OCI-LY1 (cell line): ENCODE data around the gene WWC2.

Experiments
- H2AFZ ChIP-seq: fragments of 200-600 bp; sonication (generic), shearing (Covaris generic); 2 replicates; pipeline ENCODE4 v1.6.0; 2014; ENCODE audit warnings: antibody characterized with exemption, mild to moderate bottlenecking, low read length
- H3F3A ChIP-seq: fragments of 200-600 bp; sonication (generic), shearing (Covaris generic); 2 replicates; pipeline ENCODE4 v1.6.0; 2014; ENCODE audit warnings: mild to moderate bottlenecking, antibody characterized with exemption, low read length, moderate library complexity; ENCODE audit not compliant: insufficient read depth
- H3K27ac ChIP-seq: fragments of 200-600 bp; sonication (generic); 2 replicates; pipeline ENCODE4 v1.5.1; 2014; ENCODE audit warnings: low read length, mixed run types, mild to moderate bottlenecking, low read depth; ENCODE audit not compliant: poor library complexity, severe bottlenecking
- H3K27me3 ChIP-seq: fragments of 200-600 bp; sonication (generic); 2 replicates; pipeline ENCODE4 v1.6.0; 2014; ENCODE audit warnings: antibody characterized with exemption, mild to moderate bottlenecking, low read length, moderate library complexity; ENCODE audit not compliant: insufficient read depth
- H3K36me3 ChIP-seq: fragments of 200-600 bp; sonication (generic); 2 replicates; pipeline ENCODE4 v1.6.1; 2014; ENCODE audit warnings: mild to moderate bottlenecking, antibody characterized with exemption, low read length, moderate library complexity, mixed read lengths; ENCODE audit not compliant: insufficient read depth
- H3K4me1 ChIP-seq: fragments of 200-600 bp; sonication (generic); 2 replicates; pipeline ENCODE4 v1.5.1; 2014; ENCODE audit warnings: mild to moderate bottlenecking, low read length, moderate library complexity; ENCODE audit not compliant: insufficient read depth, severe bottlenecking
- H3K4me2 ChIP-seq: fragments of 200-600 bp; sonication (generic), shearing (Covaris generic); 2 replicates; pipeline ENCODE4 v1.6.1; 2014; ENCODE audit warnings: low read length
- H3K4me3 ChIP-seq: fragments of 200-600 bp; sonication (generic); 2 replicates; pipeline ENCODE4 v1.5.1; 2014; ENCODE audit warnings: low read length, low read depth, mild to moderate bottlenecking, mixed read lengths; ENCODE audit not compliant: poor library complexity, severe bottlenecking
- H3K79me2 ChIP-seq: fragments of 200-600 bp; shearing (Covaris generic); 2 replicates; pipeline ENCODE4 v1.6.1; 2016; ENCODE audit warnings: mixed run types, low read length, mixed read lengths; ENCODE audit not compliant: insufficient read depth
- H3K9ac ChIP-seq: fragments of 200-600 bp; sonication (generic), shearing (Covaris generic); 2 replicates; pipeline ENCODE4 v1.6.1; 2014; ENCODE audit warnings: mild to moderate bottlenecking, low read length, mixed read lengths
- H3K9me2 ChIP-seq: fragments of 200-600 bp; sonication (generic), shearing (Covaris generic); 2 replicates; pipeline ENCODE4 v1.6.1; 2014; ENCODE audit warnings: low read depth, mild to moderate bottlenecking, low read length, mixed read lengths
- H3K9me3 ChIP-seq: fragments of 200-600 bp; shearing (Covaris generic); 2 replicates; pipeline ENCODE4 v1.6.1; 2014; ENCODE audit warnings: low read length, mixed read lengths
- H4K20me1 ChIP-seq: fragments of 200-600 bp; sonication (generic), shearing (Covaris generic); 2 replicates; pipeline ENCODE4 v1.6.0; 2016; ENCODE audit warnings: mild to moderate bottlenecking, low read length; ENCODE audit not compliant: insufficient read depth
- EZH2 ChIP-seq: fragments of 200-600 bp; sonication (generic), shearing (Covaris generic); IDR thresholded peaks from 2 replicates; pipeline ENCODE4 v1.8.0; 2017; ENCODE audit warnings: borderline replicate concordance, mixed run types, mild to moderate bottlenecking, antibody characterized with exemption, low read length, moderate library complexity, mixed read lengths
- TF ChIP-seq, protein P1 (sequence below): fragments of 200-600 bp; sonication (generic), shearing (Covaris generic); IDR thresholded peaks from 2 replicates; pipeline ENCODE4 v1.5.1; 2017; ENCODE audit warnings: mild to moderate bottlenecking, antibody characterized with exemption, low read length, moderate library complexity, mixed read lengths

WWC2 gene

DNA sequence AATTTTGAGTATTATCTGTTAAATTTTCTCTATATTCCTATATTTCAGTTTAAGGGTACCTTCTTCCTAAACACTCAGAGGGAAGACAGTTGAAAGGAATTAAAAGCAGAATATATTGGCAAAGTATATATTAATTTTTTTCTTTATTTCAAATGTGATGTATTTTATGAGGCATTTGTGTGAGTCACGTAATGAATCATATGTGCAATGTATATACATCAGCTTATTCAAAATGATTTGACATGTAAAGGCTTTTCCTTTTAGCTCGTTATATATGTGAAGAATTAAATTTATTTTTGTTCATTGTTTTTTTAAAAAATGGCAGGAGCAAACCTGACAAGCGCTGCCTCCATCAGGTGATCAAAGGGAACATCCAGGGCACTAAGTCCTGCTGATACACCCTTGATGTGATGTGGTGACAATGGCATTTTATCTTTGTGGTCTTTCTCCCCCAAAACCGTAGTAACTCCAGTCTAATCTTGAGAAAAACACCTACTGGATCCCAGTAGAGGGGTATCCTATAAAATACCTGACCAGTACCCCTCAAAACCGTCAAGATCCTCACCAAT, 8.9 kb downstream of the WWC2 start:
- H3K9me3 ChIP-seq, result no peaks in the 10 kb centered on the region
- no peak overlapping the region for H3K27ac ChIP-seq
- no peak overlapping the region for H3K4me3 ChIP-seq
- TF ChIP-seq, protein P1, sequence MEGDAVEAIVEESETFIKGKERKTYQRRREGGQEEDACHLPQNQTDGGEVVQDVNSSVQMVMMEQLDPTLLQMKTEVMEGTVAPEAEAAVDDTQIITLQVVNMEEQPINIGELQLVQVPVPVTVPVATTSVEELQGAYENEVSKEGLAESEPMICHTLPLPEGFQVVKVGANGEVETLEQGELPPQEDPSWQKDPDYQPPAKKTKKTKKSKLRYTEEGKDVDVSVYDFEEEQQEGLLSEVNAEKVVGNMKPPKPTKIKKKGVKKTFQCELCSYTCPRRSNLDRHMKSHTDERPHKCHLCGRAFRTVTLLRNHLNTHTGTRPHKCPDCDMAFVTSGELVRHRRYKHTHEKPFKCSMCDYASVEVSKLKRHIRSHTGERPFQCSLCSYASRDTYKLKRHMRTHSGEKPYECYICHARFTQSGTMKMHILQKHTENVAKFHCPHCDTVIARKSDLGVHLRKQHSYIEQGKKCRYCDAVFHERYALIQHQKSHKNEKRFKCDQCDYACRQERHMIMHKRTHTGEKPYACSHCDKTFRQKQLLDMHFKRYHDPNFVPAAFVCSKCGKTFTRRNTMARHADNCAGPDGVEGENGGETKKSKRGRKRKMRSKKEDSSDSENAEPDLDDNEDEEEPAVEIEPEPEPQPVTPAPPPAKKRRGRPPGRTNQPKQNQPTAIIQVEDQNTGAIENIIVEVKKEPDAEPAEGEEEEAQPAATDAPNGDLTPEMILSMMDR, result no peak
- no peaks in the 10 kb centered on the region for H3K9me2 ChIP-seq
- H3K27me3 ChIP-seq, result no peaks in the 10 kb centered on the region
- no peaks in the 10 kb centered on the region for H3F3A ChIP-seq
- no peaks in the 10 kb centered on the region for H3K4me1 ChIP-seq
- no peaks in the 10 kb centered on the region for H3K79me2 ChIP-seq
- H3K9ac ChIP-seq, result no peak overlapping the region
- no peak overlapping the region for H3K4me2 ChIP-seq
- H2AFZ ChIP-seq, result no peak overlapping the region
- H4K20me1 ChIP-seq, result no peaks in the 10 kb centered on the region
- H3K36me3 ChIP-seq, result no peaks in the 10 kb centered on the region

DNA sequence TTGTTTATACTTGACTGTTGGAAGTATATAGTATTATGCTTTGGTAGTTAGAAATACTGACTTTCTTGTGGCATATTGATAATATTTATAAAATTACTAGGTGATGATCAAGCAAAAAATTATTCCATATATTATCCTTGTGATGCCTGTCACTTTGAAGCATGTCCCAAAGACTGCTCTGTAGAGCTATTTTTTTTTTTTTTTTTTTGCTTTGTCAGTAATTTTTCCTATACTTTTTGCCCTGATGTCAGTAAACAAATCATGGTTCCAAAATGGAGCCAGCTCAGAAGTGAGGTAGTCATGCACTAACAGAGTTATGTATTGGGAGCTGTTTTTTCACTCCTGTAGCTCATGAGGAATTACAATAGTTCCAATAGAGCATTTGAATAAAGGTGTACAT, 11.2 kb downstream of the WWC2 start:
- Histone ChIP-seq H3K9me2 (no peaks in the 10 kb centered on the region), H3K4me1 (no peaks in the 10 kb centered on the region), H3K27me3 (no peaks in the 10 kb centered on the region), H3K9ac (no peak overlapping the region), H3K9me3 (no peaks in the 10 kb centered on the region), H3K4me3 (no peak overlapping the region), H3K4me2 (no peak overlapping the region), H3F3A (no peaks in the 10 kb centered on the region), H2AFZ (no peak overlapping the region), H3K27ac (no peak overlapping the region), H3K36me3 (no peaks in the 10 kb centered on the region), H4K20me1 (no peaks in the 10 kb centered on the region), H3K79me2 (no peaks in the 10 kb centered on the region)
- TF ChIP-seq EZH2, result no peak
- TF ChIP-seq, protein P1, result no peak

DNA sequence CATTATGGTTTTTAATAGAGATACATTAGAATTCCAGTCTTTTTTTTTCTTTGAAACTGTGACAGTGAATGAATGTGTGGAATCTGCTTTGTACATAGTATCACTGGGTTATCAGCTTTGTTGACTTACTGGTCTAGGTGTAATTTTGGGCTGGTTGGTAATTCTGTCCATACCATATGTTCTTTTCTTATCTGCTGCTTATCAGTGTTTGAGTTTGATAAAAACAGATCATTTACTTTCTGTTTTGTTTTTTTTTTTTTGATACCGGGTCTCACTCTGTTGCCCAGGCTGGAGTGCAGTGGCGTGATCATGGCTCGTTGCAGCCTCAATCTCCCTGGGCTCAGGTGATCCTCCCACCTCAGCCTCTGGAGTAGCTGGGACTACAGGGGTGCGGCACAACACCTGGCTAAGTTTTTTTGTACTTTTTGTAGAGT, 12.4 kb downstream of the WWC2 start:
- no peak overlapping the region for H3K4me2 ChIP-seq
- H3K4me1 ChIP-seq, result no peaks in the 10 kb centered on the region
- H3K9me2 ChIP-seq, result no peaks in the 10 kb centered on the region
- no peak overlapping the region for H2AFZ ChIP-seq
- no peaks in the 10 kb centered on the region for H3K79me2 ChIP-seq
- no peak overlapping the region for H3K9ac ChIP-seq
- TF ChIP-seq, protein P1, result no peak
- no peak for TF ChIP-seq EZH2
- H3K27me3 ChIP-seq, result no peaks in the 10 kb centered on the region
- no peak overlapping the region for H3K27ac ChIP-seq
- H3K4me3 ChIP-seq, result no peak overlapping the region
- H3K9me3 ChIP-seq, result no peaks in the 10 kb centered on the region
- no peaks in the 10 kb centered on the region for H3F3A ChIP-seq
- H3K36me3 ChIP-seq, result no peaks in the 10 kb centered on the region
- H4K20me1 ChIP-seq, result no peaks in the 10 kb centered on the region
